Stimulated activated naive B cell treated with anti-CD40 and anti-IgM and Interleukin-4, amounts not matched to agents 10 μg/mL and 1 μg/mL and 100 μg/mL, for 72 hours (primary cell): ENCODE data around the gene PCDHA1.
"Not testable (repeated sequence)": the region's sequence is repeated elsewhere in the genome, so short reads cannot be mapped to it uniquely, and the experiment has no call there.

Source experiments
- ATAC-seq, 2 donors: fragments of 150-1000 bp; cut with Tn5 transposase; replicated peaks; 2 replicates each; pipeline ENCODE4 v1.10.0; 2021; ENCODE audit warnings: moderate library complexity in 1 of 2
- DNase-seq: peaks from one replicate; pipeline ENCODE4 v3.0.0; 2021
- H3K27ac Mint-ChIP-seq: one replicate; pipeline ENCODE4 v1.8.0; 2022; ENCODE audit warnings: mild to moderate bottlenecking, mixed read lengths
- H3K27me3 Mint-ChIP-seq, 2 donors: one replicate each; pipeline ENCODE4 v1.8.0; 2022; ENCODE audit warnings: mixed read lengths in 2 of 2
- H3K36me3 Mint-ChIP-seq, 2 donors: one replicate each; pipeline ENCODE4 v1.8.0; 2022; ENCODE audit warnings: mixed read lengths in 2 of 2, mild to moderate bottlenecking in 1 of 2
- H3K4me1 Mint-ChIP-seq, 2 donors: one replicate each; pipeline ENCODE4 v1.8.0; 2022; ENCODE audit warnings: mixed read lengths in 2 of 2, mild to moderate bottlenecking in 1 of 2
- H3K4me3 Mint-ChIP-seq, 2 donors: one replicate each; pipeline ENCODE4 v1.8.0; 2022; ENCODE audit warnings: mild to moderate bottlenecking in 2 of 2, mixed read lengths in 2 of 2, moderate library complexity in 1 of 2
- H3K9me3 Mint-ChIP-seq, 2 donors: one replicate each; pipeline ENCODE4 v1.8.0; 2022; ENCODE audit warnings: mixed read lengths in 2 of 2, mild to moderate bottlenecking in 1 of 2

Gene PCDHA1

DNA sequence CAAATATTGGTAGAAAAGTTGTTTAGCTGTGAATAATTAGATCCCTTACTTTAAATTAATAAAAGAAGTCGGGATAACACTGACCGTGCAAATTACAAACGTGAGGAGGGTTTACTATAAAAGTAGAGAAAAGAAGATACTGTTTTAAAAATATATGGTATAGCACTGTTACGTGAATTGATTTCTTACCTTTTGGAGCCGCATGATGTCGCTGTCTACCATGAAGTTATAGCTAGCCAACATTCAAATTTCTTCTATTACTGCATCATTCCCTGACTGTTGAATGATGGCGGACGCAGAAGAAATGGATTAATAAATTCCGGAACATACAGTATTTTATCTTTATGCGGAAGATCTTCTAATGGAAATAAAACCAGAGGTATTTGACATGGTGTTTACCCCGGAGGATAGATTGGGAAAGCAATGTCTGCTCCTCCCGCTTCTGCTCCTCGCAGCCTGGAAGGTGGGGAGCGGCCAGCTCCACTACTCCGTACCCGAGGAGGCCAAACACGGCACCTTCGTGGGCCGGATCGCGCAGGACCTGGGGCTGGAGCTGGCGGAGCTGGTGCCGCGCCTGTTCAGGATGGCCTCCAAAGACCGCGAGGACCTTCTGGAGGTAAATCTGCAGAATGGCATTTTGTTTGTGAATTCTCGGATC lies 41.9 kb downstream of the PCDHA1 start, which contains the start of gene PCDHA6:
PCDHA6 (plus strand) TSS at position 257 of the 658 bp plus-strand sequence; CDS start at position 389, 132 bp downstream.
- no peak for ATAC-seq
- H3K9me3 Mint-ChIP-seq: peaks cover 9% of the 10 kb centered on the region in 2 donors
- DNase-seq: no peak
- H3K4me3 Mint-ChIP-seq: no peak within 1 kb of the TSS
- H3K27ac Mint-ChIP-seq: peak within 1 kb of the TSS; percentile 56
- no peaks in the 10 kb centered on the region for H3K4me1 Mint-ChIP-seq
- peaks cover 2 to 5% of the 10 kb centered on the region in 2 donors for H3K36me3 Mint-ChIP-seq
- H3K27me3 Mint-ChIP-seq: peaks cover 26 to 43% of the 10 kb centered on the region in 2 donors

- peaks cover 30 to 46% of the 10 kb centered on the region in 2 donors for H3K27me3 Mint-ChIP-seq
- peaks cover 5% of the 10 kb centered on the region in 2 donors for H3K36me3 Mint-ChIP-seq
- H3K27ac Mint-ChIP-seq: peak overlapping the region; percentile 56
- H3K4me1 Mint-ChIP-seq: no peaks in the 10 kb centered on the region
- ATAC-seq (no peak), DNase-seq (no peak)
- peaks cover 12% of the 10 kb centered on the region in 2 donors for H3K9me3 Mint-ChIP-seq
- H3K4me3 Mint-ChIP-seq: no peak overlapping the region
Observed at GRCh38 chr5:140828362-140828737, 42.4 kb downstream of the PCDHA1 start.

GRCh38 chr5:140829511-140830501 lies 43.9 kb downstream of the PCDHA1 start:
- Mint-ChIP-seq H3K9me3 (peaks cover 16 to 17% of the 10 kb centered on the region in 2 donors), H3K27me3 (peaks cover 35 to 58% of the 10 kb centered on the region in 2 donors)
- not testable (repeated sequence) for H3K36me3 Mint-ChIP-seq, H3K4me1 Mint-ChIP-seq, ATAC-seq, H3K27ac Mint-ChIP-seq, H3K4me3 Mint-ChIP-seq, DNase-seq

GRCh38 chr5:140833993-140834392 lies 48.1 kb downstream of the PCDHA1 start, which contains the start of gene PCDHA7:
Gene PCDHA7, plus strand, starts transcription at chr5:140834269. Its CDS starts 115 bp downstream, at chr5:140834384.
- no peak within 1 kb of the TSS for H3K4me3 Mint-ChIP-seq
- peaks cover 16 to 17% of the 10 kb centered on the region in 2 donors for H3K9me3 Mint-ChIP-seq
- DNase-seq (no peak), ATAC-seq (no peak)
- H3K4me1 Mint-ChIP-seq: no peaks in the 10 kb centered on the region
- H3K36me3 Mint-ChIP-seq: peaks cover 2 to 11% of the 10 kb centered on the region in 2 donors
- H3K27me3 Mint-ChIP-seq: peaks cover 16 to 35% of the 10 kb centered on the region in 2 donors
- H3K27ac Mint-ChIP-seq: peak within 1 kb of the TSS; percentile 73

- H3K27me3 Mint-ChIP-seq: peaks cover 19 to 34% of the 10 kb centered on the region in 2 donors
- H3K36me3 Mint-ChIP-seq: peaks cover 2 to 11% of the 10 kb centered on the region in 2 donors
- ATAC-seq, H3K4me1 Mint-ChIP-seq, H3K4me3 Mint-ChIP-seq, DNase-seq: not testable (repeated sequence)
- H3K27ac Mint-ChIP-seq: peak overlapping the region; percentile 73
- peaks cover 16 to 17% of the 10 kb centered on the region in 2 donors for H3K9me3 Mint-ChIP-seq
Observed at GRCh38 chr5:140834439-140835008, 48.6 kb downstream of the PCDHA1 start.

DNA sequence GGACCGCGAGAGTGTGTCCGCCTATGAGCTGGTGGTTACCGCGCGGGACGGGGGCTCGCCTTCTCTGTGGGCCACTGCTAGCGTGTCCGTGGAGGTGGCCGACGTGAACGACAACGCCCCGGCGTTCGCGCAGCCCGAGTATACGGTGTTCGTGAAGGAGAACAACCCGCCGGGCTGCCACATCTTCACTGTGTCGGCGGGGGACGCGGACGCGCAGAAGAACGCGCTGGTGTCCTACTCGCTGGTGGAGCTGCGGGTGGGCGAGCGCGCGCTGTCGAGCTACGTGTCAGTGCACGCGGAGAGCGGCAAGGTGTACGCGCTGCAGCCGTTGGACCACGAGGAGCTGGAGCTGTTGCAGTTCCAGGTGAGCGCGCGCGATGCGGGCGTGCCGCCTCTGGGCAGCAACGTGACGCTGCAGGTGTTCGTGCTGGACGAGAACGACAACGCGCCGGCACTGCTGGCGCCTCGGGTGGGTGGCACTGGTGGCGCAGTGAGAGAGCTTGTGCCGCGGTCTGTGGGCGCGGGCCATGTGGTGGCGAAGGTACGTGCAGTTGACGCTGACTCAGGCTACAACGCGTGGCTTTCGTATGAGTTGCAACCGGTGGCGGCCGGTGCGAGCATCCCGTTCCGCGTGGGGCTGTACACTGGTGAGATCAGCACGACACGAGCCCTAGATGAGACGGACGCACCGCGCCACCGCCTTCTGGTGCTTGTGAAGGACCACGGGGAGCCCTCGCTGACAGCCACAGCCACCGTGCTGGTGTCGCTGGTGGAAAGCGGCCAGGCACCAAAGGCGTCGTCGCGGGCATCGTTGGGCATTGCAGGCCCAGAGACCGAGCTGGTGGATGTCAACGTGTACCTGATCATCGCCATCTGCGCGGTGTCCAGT lies 49.9 kb downstream of the PCDHA1 start:
- Mint-ChIP-seq H3K4me1 (no peaks in the 10 kb centered on the region), H3K36me3 (peaks cover 2 to 11% of the 10 kb centered on the region in 2 donors)

DNA sequence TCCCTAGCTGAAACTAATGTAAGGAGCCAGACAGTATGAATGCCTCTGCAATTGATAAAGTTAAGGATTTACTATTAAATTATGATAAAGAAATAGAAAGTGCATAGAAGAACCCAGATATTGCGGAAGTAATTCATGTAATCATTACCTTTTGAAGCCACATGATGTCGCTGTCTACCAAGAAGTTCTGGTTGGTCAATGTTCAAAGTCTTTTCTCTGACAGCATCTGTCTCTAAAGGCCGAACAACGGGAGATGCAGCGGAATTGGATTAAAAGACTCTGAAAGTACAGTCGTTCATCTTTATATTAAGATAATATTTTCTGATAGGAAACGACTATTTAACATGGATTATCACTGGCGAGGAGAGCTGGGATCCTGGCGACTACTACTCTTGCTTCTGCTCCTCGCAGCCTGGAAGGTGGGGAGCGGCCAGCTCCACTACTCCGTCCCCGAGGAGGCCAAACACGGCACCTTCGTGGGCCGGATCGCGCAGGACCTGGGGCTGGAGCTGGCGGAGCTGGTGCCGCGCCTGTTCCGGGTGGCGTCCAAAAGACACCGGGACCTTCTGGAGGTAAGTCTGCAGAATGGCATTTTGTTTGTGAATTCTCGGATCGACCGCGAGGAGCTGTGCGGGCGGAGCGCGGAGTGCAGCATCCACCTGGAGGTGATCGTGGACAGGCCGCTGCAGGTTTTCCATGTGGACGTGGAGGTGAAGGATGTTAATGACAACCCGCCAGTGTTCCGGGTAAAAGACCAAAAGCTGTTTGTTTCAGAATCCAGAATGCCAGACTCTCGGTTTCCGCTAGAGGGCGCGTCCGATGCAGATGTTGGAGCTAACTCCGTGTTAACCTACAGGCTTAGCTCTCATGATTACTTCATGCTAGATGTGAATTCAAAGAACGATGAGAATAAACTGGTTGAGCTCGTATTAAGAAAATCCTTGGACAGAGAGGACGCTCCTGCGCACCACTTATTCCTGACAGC lies 55.3 kb downstream of the PCDHA1 start, which contains the start of gene PCDHA8:
PCDHA8 (plus strand) TSS at position 210 of the 985 bp plus-strand sequence; CDS start at position 345, 135 bp downstream.
- no peak within 1 kb of the TSS for H3K4me3 Mint-ChIP-seq
- H3K4me1 Mint-ChIP-seq: no peaks in the 10 kb centered on the region
- H3K27ac Mint-ChIP-seq: no peak within 1 kb of the TSS
- DNase-seq (no peak), ATAC-seq (no peak)
- H3K9me3 Mint-ChIP-seq: peaks cover under 1 to 13% of the 10 kb centered on the region in 2 donors
- peaks cover 15 to 27% of the 10 kb centered on the region in 2 donors for H3K27me3 Mint-ChIP-seq
- no peaks in the 10 kb centered on the region for H3K36me3 Mint-ChIP-seq

More for the DNA sequence above, 49.9 kb downstream of the PCDHA1 start:
- ATAC-seq (no peak), DNase-seq (no peak)
- Mint-ChIP-seq H3K9me3 (peaks cover 16 to 23% of the 10 kb centered on the region in 2 donors), H3K27me3 (peaks cover 27 to 42% of the 10 kb centered on the region in 2 donors), H3K4me3 (no peak overlapping the region), H3K27ac (peak overlapping the region; percentile 20)

- DNase-seq (no peak), ATAC-seq (no peak)
- Mint-ChIP-seq H3K4me3 (no peak overlapping the region), H3K9me3 (peaks cover 5 to 17% of the 10 kb centered on the region in 2 donors), H3K36me3 (no peaks in the 10 kb centered on the region), H3K27ac (no peak overlapping the region), H3K27me3 (peaks cover 26 to 31% of the 10 kb centered on the region in 2 donors), H3K4me1 (no peaks in the 10 kb centered on the region)
Observed at GRCh38 chr5:140842798-140843733, 57.1 kb downstream of the PCDHA1 start.

- not testable (repeated sequence) for DNase-seq, H3K27ac Mint-ChIP-seq, H3K9me3 Mint-ChIP-seq, H3K36me3 Mint-ChIP-seq, H3K4me3 Mint-ChIP-seq, H3K4me1 Mint-ChIP-seq, ATAC-seq
- H3K27me3 Mint-ChIP-seq: peaks cover 14 to 23% of the 10 kb centered on the region in 2 donors
Observed at GRCh38 chr5:140848139-140849102, 62.5 kb downstream of the PCDHA1 start, which contains the start of gene PCDHA9. Gene PCDHA9, plus strand, starts transcription at chr5:140848382. Its CDS starts 114 bp downstream, at chr5:140848496.

DNA sequence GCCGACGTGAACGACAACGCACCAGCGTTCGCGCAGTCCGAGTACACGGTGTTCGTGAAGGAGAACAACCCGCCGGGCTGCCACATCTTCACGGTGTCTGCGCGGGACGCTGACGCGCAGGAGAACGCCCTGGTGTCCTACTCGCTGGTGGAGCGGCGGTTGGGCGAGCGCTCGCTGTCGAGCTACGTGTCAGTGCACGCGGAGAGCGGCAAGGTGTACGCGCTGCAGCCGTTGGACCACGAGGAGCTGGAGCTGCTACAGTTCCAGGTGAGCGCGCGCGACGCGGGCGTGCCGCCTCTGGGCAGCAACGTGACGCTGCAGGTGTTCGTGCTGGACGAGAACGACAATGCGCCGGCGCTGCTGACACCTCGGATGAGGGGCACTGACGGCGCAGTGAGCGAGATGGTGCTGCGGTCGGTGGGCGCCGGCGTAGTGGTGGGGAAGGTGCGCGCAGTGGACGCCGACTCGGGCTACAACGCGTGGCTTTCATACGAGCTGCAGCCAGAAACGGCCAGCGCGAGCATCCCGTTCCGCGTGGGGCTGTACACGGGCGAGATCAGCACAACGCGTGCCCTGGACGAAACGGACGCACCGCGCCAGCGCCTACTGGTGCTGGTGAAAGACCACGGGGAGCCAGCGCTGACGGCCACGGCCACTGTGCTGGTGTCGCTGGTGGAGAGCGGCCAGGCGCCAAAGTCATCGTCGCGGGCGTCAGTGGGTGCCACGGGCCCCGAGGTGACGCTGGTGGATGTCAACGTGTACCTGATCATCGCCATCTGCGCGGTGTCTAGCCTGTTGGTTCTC lies 64.1 kb downstream of the PCDHA1 start:
- not testable (repeated sequence) for H3K36me3 Mint-ChIP-seq, H3K27ac Mint-ChIP-seq, H3K9me3 Mint-ChIP-seq, DNase-seq, H3K4me1 Mint-ChIP-seq, H3K4me3 Mint-ChIP-seq, ATAC-seq
- H3K27me3 Mint-ChIP-seq: peaks cover 14 to 26% of the 10 kb centered on the region in 2 donors
